Transverse colon (tissue), 4 donors: ENCODE measurements around the gene DIABLO. TPM values are rescaled to one million over a fixed set of nuclear protein-coding genes. Genes with fewer than 3 reads are reported as not detected.

Source experiments
- DNase-seq: peaks from one replicate; pipeline ENCODE4 v3.0.0-alpha.2; 2019
- H3K27ac ChIP-seq, 4 donors: fragments of 200-600 bp; sonication (generic); 2 replicates each; pipeline ENCODE4 v1.5.1; 2016 to 2018; ENCODE audit warnings: inconsistent platforms in 4 of 4
- H3K27me3 ChIP-seq: fragments of 200-600 bp; sonication (generic); 2 replicates; pipeline ENCODE4 v1.5.1; 2017; ENCODE audit warnings: inconsistent platforms
- H3K36me3 ChIP-seq, 4 donors: fragments of 200-600 bp; sonication (generic); 2 replicates each; pipeline ENCODE4 v1.5.1; 2017 to 2019; ENCODE audit warnings: inconsistent platforms in 4 of 4
- H3K4me1 ChIP-seq, 4 donors: fragments of 200-600 bp; sonication (generic); 2 replicates each; pipeline ENCODE4 v1.5.1; 2017 to 2020; ENCODE audit warnings: inconsistent platforms in 4 of 4
- H3K4me3 ChIP-seq, 4 donors: fragments of 200-600 bp; sonication (generic); 1 replicate in 1 of 4; 2 replicates in 3 of 4; pipeline versions ENCODE4 v1.5.1 to v1.6.1; 2017 to 2019; ENCODE audit warnings: inconsistent platforms in 4 of 4
- H3K9me3 ChIP-seq, 2 donors: fragments of 200-600 bp; sonication (generic); 2 replicates each; pipeline ENCODE4 v1.5.1; 2017 to 2019; ENCODE audit warnings: inconsistent platforms in 2 of 2
- EP300 ChIP-seq: sonication (generic); formaldehyde crosslinking; IDR thresholded peaks from one replicate; pipeline ENCODE4 v1.6.1; 2017; ENCODE audit warnings: antibody characterized with exemption, low read depth
- POLR2A ChIP-seq: fragments of 450-650 bp; IDR thresholded peaks from one replicate; pipeline ENCODE4 v1.6.1; 2016; ENCODE audit warnings: antibody characterized with exemption, mild to moderate bottlenecking, moderate library complexity
- POLR2AphosphoS5 ChIP-seq, 3 donors: sonication (generic); formaldehyde crosslinking; IDR thresholded peaks; one replicate each; pipeline ENCODE4 v1.6.1; 2016; ENCODE audit warnings: antibody characterized with exemption in 3 of 3
- WGBS, 2 donors: methylation state at CpG; one replicate each; pipeline ENCODE4 v1.1.5; 2018; ENCODE audit warnings: low coverage in 1 of 2; 5-methylcytosine and 5-hydroxymethylcytosine counted together
- in situ Hi-C, 4 donors: fragments of 200-750 bp; cut with MboI; loops; one replicate each; pipeline versions ENCODE4 v1.15.0 to v1.15.1; 2017; ENCODE audit warnings: low sequenced_read_pairs in 3 of 4, low pct_ligation_motif_present in 1 of 4, low pct_unique_long_range_greater_than_20kb in 1 of 4
- intact Hi-C: fragments of 100-400 bp; cut with DNase I; formaldehyde crosslinking; loops from one replicate; pipeline ENCODE4 v1.15.1; 2023; ENCODE audit warnings: low total_unique reads
- total RNA-seq, 4 donors: library from RNA; depleted of rRNA; stranded (reverse); fragments of >200 nt; gene quantifications; one replicate each; pipeline ENCODE4 v1.1.0, GENCODE V29; 2016
- TF ChIP-seq, protein P1 (sequence below), 5 experiments: fragments of 200-600 bp in 3 of 5; fragments of 450-650 bp in 2 of 5; sonication (generic) in 3 of 5; IDR thresholded peaks; 1 replicate in 2 of 5; 2 replicates in 3 of 5; pipeline ENCODE4 v1.5.1; 2016 to 2017; ENCODE audit warnings: antibody characterized with exemption in 5 of 5, inconsistent platforms in 3 of 5, mild to moderate bottlenecking in 2 of 5, moderate library complexity in 1 of 5

Gene DIABLO
- total RNA-seq, 4 donors from 2014 or later: 10.5 to 121 (median 54.3) TPM

DNA sequence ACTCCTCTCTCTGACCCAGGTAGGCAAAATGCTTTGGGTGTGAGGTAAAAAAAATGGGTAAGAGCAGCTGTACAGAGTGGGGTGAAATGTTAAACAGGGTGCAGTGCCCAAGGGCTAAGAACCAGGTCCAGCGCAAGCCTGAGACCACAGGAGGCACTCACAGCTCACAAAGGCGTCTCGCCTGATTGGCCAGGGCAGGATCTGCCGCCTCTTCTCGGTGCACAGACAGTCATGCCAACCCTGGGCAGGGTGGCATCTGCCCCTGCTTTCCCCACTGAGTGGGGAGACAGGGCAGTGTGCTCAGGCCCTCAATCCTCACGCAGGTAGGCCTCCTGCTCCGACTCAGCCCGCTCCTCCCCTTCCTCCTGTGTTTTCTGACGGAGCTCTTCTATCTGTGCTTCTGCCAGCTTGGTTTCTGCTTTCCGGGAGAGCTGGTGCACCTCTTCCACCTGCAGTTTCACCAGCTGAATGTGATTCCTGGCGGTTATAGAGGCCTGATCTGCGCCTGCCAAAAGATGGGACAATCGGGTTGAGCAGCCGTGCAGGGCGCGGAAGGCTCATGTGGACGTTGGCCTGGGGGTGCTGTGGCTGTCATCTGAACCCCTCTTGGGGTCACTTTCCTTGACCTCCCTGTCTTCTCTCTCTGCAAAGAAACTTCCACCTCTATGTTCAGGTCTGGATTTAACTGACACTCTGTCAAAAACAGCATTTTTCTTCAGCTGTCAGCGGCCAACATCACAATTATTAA lies 17.6 kb downstream of the DIABLO start:
- Histone ChIP-seq H3K4me3 (no peak overlapping the region), H3K36me3 (peaks cover 0 to 40% (median 14%) of the 10 kb centered on the region in 4 donors), H3K9me3 (no peaks in the 10 kb centered on the region), H3K27ac (no peak overlapping the region), H3K4me1 (peaks cover 0 to 13% (median 9%) of the 10 kb centered on the region in 4 donors), H3K27me3 (peaks cover 26% of the 10 kb centered on the region)
- DNase-seq: no peak
- TF ChIP-seq, protein P1, sequence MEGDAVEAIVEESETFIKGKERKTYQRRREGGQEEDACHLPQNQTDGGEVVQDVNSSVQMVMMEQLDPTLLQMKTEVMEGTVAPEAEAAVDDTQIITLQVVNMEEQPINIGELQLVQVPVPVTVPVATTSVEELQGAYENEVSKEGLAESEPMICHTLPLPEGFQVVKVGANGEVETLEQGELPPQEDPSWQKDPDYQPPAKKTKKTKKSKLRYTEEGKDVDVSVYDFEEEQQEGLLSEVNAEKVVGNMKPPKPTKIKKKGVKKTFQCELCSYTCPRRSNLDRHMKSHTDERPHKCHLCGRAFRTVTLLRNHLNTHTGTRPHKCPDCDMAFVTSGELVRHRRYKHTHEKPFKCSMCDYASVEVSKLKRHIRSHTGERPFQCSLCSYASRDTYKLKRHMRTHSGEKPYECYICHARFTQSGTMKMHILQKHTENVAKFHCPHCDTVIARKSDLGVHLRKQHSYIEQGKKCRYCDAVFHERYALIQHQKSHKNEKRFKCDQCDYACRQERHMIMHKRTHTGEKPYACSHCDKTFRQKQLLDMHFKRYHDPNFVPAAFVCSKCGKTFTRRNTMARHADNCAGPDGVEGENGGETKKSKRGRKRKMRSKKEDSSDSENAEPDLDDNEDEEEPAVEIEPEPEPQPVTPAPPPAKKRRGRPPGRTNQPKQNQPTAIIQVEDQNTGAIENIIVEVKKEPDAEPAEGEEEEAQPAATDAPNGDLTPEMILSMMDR (IDR thresholded peaks at IDR 0.05): no peak
- TF ChIP-seq POLR2A: no peak
- TF ChIP-seq EP300: no peak
- TF ChIP-seq POLR2AphosphoS5 (IDR thresholded peaks at IDR 0.05): no peak
- WGBS, 2 donors: 90 to 91% methylated on average over 1 to 18 of the region's 18 CpGs
- in situ Hi-C loops (no loop called here), intact Hi-C loops (no loop called here)

DNA sequence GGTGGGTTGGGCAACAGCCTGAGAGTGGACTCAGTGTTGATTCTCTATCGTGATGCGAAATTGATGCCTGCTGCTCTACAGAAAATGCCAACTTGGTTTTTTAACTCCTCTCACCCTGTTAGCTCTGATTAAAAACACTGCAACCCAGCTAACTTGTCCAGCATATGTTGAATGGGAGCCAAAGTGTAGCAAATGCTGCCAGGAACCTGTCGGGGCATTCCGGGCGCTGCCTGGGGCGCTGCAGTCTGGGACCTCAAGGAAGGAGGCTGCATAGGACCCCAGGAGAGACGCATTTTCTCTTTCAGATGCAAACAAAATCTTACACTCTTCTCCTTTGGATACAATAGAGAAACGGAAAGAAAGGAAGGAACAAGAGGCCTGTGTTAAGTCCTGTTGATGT lies 18.5 kb downstream of the DIABLO start:
- H3K4me1 ChIP-seq: peaks cover 0 to 20% (median 14%) of the 10 kb centered on the region in 4 donors
- WGBS, 2 donors: 85 to 90% methylated on average over 4 to 8 of the region's 8 CpGs
- no peaks in the 10 kb centered on the region for H3K9me3 ChIP-seq
- H3K27ac ChIP-seq: no peak overlapping the region
- no peak for DNase-seq
- peaks cover 34% of the 10 kb centered on the region for H3K27me3 ChIP-seq
- intact Hi-C loops: no loop called here
- H3K4me3 ChIP-seq: no peak overlapping the region
- no peak for TF ChIP-seq POLR2AphosphoS5 (IDR thresholded peaks at IDR 0.05)
- TF ChIP-seq, protein P1 (IDR thresholded peaks at IDR 0.05): no peak
- no peak for TF ChIP-seq POLR2A
- TF ChIP-seq EP300: no peak
- peaks cover 0 to 33% (median 10%) of the 10 kb centered on the region in 4 donors for H3K36me3 ChIP-seq
- in situ Hi-C loops: no loop called here

DNA sequence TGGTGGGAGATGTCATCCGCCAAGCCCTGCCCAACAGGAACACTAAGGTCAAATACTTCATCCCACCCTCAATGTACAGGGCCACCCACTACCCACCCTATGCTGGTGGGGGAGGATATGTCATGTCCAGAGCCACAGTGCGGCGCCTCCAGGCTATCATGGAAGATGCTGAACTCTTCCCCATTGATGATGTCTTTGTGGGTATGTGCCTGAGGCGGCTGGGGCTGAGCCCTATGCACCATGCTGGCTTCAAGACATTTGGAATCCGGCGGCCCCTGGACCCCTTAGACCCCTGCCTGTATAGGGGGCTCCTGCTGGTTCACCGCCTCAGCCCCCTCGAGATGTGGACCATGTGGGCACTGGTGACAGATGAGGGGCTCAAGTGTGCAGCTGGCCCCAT lies 18.9 kb downstream of the DIABLO start:
- no peak overlapping the region for H3K4me3 ChIP-seq
- no peak for DNase-seq
- H3K4me1 ChIP-seq: peaks cover 0 to 20% (median 14%) of the 10 kb centered on the region in 4 donors
- in situ Hi-C loops: no loop called here
- WGBS, 2 donors: 94% methylated on average over 7 of the region's 8 CpGs; no CpG with 5 or more reads in 1 of the 2 donors
- peaks cover 39% of the 10 kb centered on the region for H3K27me3 ChIP-seq
- intact Hi-C loops: no loop called here
- H3K9me3 ChIP-seq: no peaks in the 10 kb centered on the region
- peaks cover 0 to 29% (median 8%) of the 10 kb centered on the region in 4 donors for H3K36me3 ChIP-seq
- TF ChIP-seq POLR2AphosphoS5 (IDR thresholded peaks at IDR 0.05): no peak
- TF ChIP-seq, protein P1 (IDR thresholded peaks at IDR 0.05): no peak
- TF ChIP-seq EP300: no peak
- no peak for TF ChIP-seq POLR2A
- no peak overlapping the region for H3K27ac ChIP-seq

DNA sequence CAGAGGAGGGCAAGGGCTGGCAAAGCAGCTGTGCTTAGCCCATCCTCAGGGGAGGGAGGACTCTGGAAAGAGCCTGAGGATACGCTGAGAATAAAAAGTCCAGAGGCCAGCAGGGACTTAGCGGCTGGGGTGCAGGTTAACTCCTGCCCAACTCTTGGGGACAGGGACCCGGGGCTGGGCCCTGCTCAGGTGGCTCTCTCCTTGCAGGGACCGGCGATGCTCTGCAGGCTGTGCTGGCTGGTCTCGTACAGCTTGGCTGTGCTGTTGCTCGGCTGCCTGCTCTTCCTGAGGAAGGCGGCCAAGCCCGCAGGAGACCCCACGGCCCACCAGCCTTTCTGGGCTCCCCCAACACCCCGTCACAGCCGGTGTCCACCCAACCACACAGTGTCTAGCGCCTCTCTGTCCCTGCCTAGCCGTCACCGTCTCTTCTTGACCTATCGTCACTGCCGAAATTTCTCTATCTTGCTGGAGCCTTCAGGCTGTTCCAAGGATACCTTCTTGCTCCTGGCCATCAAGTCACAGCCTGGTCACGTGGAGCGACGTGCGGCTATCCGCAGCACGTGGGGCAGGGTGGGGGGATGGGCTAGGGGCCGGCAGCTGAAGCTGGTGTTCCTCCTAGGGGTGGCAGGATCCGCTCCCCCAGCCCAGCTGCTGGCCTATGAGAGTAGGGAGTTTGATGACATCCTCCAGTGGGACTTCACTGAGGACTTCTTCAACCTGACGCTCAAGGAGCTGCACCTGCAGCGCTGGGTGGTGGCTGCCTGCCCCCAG lies 19.6 kb downstream of the DIABLO start:
- no peak overlapping the region for H3K4me3 ChIP-seq
- TF ChIP-seq POLR2AphosphoS5 (IDR thresholded peaks at IDR 0.05): no peak
- TF ChIP-seq, protein P1 (IDR thresholded peaks at IDR 0.05): no peak
- no peak for TF ChIP-seq EP300
- H3K27me3 ChIP-seq: peaks cover 45% of the 10 kb centered on the region
- no peaks in the 10 kb centered on the region for H3K9me3 ChIP-seq
- intact Hi-C loops: no loop called here
- no peak overlapping the region for H3K27ac ChIP-seq
- 78% methylated on average over 23 of the region's 27 CpGs; no CpG with 5 or more reads in 1 of the 2 donors for WGBS, 2 donors
- peaks cover 0 to 20% (median 14%) of the 10 kb centered on the region in 4 donors for H3K4me1 ChIP-seq
- in situ Hi-C loops: no loop called here
- peaks cover 0 to 23% (median 5%) of the 10 kb centered on the region in 4 donors for H3K36me3 ChIP-seq
- DNase-seq: no peak
